ENCODE measurements around the gene TYMS. TPM values are rescaled to one million over a fixed set of nuclear protein-coding genes. Genes with fewer than 3 reads are reported as not detected.

The TYMS gene
- total and polyA plus RNA-seq, 9 of the 15 experiments (the other 6 are each of a cell fraction or from before 2014, with no cell fraction given): 69.1 to 409 (median 175) TPM

GRCh38 chr18:657311-658000 is at the start of gene TYMS (continued):
- TF ChIP-seq, protein P1, sequence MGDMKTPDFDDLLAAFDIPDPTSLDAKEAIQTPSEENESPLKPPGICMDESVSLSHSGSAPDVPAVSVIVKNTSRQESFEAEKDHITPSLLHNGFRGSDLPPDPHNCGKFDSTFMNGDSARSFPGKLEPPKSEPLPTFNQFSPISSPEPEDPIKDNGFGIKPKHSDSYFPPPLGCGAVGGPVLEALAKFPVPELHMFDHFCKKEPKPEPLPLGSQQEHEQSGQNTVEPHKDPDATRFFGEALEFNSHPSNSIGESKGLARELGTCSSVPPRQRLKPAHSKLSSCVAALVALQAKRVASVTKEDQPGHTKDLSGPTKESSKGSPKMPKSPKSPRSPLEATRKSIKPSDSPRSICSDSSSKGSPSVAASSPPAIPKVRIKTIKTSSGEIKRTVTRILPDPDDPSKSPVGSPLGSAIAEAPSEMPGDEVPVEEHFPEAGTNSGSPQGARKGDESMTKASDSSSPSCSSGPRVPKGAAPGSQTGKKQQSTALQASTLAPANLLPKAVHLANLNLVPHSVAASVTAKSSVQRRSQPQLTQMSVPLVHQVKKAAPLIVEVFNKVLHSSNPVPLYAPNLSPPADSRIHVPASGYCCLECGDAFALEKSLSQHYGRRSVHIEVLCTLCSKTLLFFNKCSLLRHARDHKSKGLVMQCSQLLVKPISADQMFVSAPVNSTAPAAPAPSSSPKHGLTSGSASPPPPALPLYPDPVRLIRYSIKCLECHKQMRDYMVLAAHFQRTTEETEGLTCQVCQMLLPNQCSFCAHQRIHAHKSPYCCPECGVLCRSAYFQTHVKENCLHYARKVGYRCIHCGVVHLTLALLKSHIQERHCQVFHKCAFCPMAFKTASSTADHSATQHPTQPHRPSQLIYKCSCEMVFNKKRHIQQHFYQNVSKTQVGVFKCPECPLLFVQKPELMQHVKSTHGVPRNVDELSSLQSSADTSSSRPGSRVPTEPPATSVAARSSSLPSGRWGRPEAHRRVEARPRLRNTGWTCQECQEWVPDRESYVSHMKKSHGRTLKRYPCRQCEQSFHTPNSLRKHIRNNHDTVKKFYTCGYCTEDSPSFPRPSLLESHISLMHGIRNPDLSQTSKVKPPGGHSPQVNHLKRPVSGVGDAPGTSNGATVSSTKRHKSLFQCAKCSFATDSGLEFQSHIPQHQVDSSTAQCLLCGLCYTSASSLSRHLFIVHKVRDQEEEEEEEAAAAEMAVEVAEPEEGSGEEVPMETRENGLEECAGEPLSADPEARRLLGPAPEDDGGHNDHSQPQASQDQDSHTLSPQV (IDR thresholded peaks at IDR 0.05): peak; percentile 61
- peak in 1 of 2 experiments; percentile 76; a peak in 3 of 4 replicates for TF ChIP-seq HDAC1 (IDR thresholded peaks at IDR 0.05)
- TF ChIP-seq SIN3B (IDR thresholded peaks at IDR 0.05; ENCODE audit: low read depth): peak; percentile 34; the same call in 1 of the 2 replicates
- TF ChIP-seq TCF3 (CRISPR knock-in tag; IDR thresholded peaks at IDR 0.05): peak; percentile 8; the same call in 1 of the 2 replicates
- TF ChIP-seq, protein P2, sequence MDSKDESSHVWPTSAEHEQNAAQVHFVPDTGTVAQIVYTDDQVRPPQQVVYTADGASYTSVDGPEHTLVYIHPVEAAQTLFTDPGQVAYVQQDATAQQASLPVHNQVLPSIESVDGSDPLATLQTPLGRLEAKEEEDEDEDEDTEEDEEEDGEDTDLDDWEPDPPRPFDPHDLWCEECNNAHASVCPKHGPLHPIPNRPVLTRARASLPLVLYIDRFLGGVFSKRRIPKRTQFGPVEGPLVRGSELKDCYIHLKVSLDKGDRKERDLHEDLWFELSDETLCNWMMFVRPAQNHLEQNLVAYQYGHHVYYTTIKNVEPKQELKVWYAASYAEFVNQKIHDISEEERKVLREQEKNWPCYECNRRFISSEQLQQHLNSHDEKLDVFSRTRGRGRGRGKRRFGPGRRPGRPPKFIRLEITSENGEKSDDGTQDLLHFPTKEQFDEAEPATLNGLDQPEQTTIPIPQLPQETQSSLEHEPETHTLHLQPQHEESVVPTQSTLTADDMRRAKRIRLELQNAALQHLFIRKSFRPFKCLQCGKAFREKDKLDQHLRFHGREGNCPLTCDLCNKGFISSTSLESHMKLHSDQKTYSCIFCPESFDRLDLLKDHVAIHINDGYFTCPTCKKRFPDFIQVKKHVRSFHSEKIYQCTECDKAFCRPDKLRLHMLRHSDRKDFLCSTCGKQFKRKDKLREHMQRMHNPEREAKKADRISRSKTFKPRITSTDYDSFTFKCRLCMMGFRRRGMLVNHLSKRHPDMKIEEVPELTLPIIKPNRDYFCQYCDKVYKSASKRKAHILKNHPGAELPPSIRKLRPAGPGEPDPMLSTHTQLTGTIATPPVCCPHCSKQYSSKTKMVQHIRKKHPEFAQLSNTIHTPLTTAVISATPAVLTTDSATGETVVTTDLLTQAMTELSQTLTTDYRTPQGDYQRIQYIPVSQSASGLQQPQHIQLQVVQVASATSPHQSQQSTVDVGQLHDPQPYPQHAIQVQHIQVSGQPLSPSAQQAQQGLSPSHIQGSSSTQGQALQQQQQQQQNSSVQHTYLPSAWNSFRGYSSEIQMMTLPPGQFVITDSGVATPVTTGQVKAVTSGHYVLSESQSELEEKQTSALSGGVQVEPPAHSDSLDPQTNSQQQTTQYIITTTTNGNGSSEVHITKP (IDR thresholded peaks at IDR 0.05; ENCODE audit: partially characterized antibody): peak; percentile 7
- no peak for TF ChIP-seq ZNF609 (CRISPR knock-in tag; IDR thresholded peaks at IDR 0.05; ENCODE audit: borderline replicate concordance)
- peak; percentile 57 for TF ChIP-seq ZNF395 (CRISPR knock-in tag; IDR thresholded peaks at IDR 0.05)
- TF ChIP-seq LARP7 (IDR thresholded peaks at IDR 0.05): no peak
- TF ChIP-seq HDGF (IDR thresholded peaks at IDR 0.05): no peak
- TF ChIP-seq SP1 (CRISPR knock-in tag; IDR thresholded peaks at IDR 0.05): peak; percentile 48; the same call in 1 of the 2 replicates
- no peak for TF ChIP-seq FOXK1 (CRISPR knock-in tag; IDR thresholded peaks at IDR 0.05; ENCODE audit: borderline replicate concordance)
- TF ChIP-seq PCBP1 (IDR thresholded peaks at IDR 0.05; ENCODE audit: low read depth, low read length, poor library complexity, severe bottlenecking): peak; percentile 71
- no peak for TF ChIP-seq JUNB (CRISPR knock-in tag; conservative IDR thresholded peaks at IDR 0.05)
